NCI-H1436 treated with DMSO at 0.1 percent for 48 hours (cell line): ENCODE results near the gene ITGB5.
"Not testable (repeated sequence)": the region's sequence is repeated elsewhere in the genome, so short reads cannot be mapped to it uniquely, and the experiment has no call there.

Experiments
- DNase-seq: peaks from one replicate; lab custom pipeline; 2025; lab: John Stamatoyannopoulos, UW

The ITGB5 gene

DNA sequence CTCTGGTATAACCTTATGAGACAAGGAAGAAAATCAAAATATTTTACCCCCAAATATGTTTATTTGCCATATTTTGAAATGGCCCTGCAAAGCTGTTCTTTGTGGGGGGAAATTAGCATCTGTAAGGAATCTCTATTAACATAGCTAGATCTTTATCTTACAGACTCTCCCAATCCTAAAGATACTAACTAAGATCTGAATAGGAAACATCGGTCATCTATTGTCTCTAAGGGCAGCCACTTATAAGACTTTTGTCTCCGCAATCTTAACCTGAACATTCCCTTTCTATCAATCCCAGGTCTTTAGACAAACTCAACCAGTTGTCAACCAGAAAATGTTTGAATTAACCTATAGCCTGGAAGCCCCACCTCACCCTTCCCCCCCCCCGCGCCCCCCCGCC, 135.7 kb downstream of the ITGB5 start:
- no peak for DNase-seq

DNA sequence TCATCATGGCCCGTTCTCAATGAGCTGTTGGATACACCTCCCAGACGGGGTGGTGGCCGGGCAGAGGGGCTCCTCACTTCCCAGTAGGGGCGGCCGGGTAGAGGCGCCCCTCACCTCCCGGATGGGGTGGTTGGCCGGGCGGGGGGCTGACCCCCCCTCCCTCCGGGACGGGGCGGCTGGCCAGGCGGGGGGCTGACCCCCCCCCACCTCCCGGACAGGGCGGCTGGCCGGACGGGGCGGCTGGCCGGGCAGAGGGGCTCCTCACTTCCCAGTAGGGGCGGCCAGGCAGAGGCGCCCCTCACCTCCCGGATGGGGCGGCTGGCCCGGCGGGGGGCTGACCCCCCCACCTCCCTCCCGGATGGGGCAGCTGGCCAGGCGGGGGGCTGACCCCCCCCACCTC, 137.3 kb downstream of the ITGB5 start:
- not testable (repeated sequence) for DNase-seq

DNA sequence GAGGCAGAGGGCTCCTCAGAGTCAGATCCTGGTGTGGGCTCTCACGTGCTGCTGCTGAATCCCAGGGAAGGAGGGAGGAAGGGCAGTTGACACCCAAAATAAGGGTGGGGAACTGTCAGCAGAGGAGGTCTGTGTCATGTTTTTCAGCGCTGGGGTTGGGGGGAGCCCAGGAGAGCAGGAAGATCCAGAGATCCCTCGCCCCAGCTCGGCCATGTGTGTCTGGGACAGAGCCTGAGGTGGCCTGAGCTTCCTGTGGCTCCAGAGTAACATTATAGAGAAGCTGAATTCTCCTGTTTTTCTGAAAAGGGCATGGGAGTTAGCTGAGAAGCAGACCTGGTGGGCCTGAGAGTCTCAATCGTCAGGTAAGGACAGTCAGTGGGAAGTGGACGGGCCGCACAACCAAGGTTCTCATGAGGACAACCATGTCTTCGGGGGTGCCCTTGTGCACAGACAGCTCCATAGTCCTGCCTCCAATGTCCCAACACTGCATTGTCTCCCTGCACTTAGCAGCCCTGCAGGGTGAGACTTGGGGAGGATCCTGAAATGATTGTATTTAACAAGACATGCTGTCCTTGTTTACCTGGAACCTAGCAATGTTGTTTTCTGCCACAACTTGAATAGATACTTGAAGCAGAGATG, 138.5 kb downstream of the ITGB5 start:
- DNase-seq: no peak

DNA sequence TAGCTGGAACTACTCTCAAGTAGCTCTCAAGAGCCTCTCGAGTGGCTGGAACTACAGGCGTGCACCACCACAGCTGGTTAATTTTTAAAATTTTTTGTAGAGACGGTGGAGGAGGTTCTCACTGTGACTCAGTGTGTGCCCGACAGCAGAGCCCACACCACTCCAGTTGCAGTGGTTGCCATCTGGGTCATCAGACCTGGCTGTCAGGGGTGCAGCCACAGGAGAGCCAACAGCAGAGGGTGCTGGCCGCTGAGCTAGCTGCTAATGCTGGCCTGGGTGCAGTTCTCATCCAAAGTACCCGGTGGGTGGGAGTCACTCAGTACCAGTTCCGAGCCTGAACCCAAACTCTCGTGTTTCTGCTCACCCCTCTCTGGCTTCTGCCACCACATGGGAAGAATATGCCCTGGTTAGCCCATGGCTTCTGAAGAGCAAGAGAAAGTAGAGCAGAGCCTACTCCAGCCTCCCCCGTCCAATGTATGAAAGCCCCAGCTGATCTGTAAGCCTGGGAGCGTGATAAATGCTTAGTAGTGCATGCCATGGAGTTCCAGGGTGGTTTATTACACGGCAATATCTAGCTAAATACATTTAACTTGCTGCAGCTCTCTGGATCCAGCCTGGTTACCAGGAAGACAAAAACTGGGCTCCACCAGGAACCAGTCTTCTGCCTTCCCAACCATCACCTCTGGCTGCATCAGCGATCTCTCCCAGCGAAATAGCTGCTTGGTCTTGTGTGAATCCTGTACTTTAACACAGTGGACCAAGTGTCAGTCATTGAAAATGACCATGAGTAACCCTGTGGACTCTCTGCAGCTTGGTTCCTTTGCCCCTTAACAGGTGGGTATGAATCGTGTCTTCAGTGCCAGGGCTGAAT, 139.8 kb downstream of the ITGB5 start:
- no peak for DNase-seq

DNA sequence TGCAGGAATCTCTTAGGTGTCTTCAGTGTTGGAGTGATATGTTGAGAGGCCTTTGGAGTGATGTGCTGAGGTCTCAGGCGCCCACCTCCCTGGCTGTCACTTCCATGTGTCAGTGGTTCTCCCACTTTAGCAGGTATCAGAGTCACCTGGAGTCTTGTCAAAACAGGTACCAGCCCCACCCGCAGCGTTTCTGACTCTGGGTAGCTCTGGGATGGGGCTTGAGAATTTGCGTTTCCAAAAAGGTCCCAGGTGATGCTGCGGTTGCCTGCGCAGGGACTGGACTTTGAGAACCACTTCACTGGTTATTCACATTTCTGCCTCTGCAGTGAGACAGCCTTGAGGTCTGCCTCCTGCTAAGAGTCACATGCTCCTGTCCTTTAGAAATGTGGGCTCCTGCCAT, 141.4 kb downstream of the ITGB5 start:
- DNase-seq: no peak

DNA sequence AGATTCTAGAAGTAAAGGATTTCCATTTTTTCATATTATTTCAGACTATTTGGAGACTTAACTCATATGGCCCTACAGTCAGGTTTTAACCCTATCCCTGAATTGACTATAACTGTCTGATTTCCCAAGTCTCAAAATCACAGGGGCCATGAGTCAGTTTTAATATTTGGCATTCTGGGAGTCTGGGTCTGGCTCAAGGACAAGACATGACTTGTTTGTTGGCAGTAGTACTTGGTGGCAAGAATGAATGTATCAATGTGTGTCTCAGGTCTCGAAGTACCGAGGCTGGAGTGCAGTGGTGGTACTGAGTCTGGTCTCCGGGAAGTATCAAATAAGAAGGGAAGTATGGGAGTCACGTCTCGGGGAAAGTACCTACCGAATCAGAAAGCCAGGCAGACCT, 146.1 kb downstream of the ITGB5 start:
- DNase-seq: no peak

DNA sequence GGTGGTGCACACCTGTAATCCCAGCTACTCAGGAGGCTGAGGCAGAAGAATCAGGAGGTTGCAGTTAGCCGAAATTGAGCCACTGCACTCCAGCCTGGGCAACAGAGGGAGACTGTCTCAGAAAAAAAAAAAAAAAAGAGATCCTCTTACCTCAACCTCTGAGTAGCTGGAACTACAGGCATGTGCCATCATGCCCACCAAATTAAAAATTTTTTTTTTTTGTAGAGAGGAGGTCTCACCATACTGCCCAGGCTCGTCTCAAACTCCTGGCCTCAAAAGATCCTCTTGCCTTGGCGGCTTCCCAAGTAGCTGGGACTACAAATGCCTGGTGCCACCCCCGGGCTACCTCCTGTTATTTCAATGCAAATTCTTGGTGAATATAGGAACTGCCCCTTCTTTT, 155.4 kb downstream of the ITGB5 start:
- DNase-seq: no peak

DNA sequence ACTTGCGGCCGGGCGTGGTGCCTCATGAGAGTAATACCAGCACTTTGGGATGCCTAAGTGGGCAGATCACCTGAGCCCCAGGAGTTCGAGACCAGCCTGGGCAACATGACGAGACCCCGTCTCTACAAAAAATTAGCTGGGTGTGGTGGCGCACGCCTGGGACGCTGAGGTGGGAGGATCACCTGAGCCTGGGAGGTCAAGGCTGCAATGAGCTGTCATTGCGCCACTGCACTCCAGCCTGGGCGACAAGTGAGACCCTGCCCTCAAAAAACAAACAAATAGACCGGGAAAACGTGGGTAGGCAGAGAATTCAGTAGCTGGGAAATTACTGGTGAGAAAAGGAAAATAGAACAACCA, 156.2 kb downstream of the ITGB5 start:
- no peak for DNase-seq

DNA sequence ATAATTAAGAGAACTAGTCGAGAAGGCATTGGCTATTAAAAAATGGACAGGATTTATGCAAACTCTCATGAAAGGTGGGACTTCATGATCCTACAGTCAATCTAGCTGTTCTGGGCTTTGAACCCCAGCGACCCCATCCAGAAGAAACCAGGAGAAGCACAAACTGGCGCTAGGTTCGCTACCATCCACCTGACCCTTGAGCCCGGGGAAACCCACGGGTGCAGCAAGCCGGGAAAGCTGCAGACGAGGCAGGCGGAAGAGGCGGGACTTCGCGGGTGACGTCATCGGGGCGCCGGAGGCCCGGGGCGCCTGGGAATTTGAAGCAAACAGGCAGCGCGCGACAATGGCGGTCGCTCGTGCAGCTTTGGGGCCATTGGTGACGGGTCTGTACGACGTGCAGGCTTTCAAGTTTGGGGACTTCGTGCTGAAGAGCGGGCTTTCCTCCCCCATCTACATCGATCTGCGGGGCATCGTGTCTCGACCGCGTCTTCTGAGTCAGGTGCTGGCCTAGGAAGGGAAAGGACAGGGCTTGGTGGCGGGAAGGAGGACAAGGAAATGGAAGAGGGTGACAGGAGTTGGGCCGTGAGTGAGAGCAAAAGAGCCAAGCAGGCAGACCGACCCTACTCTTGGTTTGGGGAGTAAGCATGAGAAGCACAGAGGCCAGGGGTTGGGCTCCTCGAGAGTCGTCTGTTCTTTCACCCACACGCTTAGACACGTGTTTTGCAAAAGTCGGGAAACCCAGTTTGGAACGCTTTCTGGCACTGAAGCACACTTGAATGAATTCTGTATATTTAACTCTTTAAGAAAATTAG, 156.8 kb downstream of the ITGB5 start, which contains the start of gene UMPS:
Gene UMPS, plus strand, starts transcription at position 324 of the 812 bp plus-strand sequence. Its CDS starts 20 bp downstream, at position 344.
- DNase-seq: peak; percentile 47

DNA sequence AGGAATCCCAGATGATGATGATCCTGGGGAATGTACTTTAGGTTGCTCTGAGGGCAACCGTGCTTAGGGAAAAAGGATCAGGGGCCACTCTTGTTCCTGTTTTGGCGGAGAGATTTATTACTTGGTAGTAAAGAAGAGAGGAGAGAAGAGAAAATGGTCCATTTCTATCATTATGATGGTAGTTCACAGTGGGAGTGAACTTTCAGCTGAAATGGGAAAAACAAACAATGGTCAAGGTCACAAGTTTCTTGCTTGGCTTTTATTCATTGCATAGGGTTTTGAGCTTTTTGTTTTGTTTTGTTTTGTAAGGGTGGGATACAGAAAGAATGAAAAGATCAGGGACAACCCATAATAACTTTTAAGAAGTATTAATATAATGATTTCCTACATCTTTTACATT, 164.6 kb downstream of the ITGB5 start:
- DNase-seq: no peak

DNA sequence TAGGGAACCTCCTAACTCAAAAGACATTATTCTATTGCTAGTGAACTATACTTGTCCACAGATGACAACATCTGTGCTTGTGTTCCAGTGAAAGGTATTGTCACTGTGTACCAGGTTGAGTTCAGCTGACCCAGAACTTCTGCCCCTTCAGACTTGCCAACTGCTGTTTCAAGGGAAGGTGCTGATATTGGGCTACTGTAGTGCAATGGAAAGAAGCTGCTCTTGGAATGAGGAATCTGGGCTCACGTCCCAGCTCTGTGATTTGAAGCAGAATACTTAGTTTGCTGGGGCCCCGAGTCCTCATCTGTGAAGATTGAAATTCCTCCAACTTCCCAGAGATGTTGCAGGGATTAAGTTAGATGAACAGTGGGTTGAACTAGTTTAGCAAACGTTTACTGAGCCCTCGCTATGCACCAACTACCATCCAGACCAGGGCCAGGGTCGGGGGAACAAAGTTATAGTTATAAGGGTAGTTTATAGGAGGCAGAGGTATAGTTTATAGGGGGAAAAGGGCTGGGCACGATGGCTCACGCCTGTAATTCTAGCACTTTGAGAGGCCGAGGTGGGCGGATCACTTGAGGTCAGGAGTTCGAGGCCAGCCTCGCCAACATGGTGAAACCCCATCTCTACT, 172.8 kb downstream of the ITGB5 start:
- DNase-seq: no peak
